ENCODE data around the gene PFN4.
"Not testable (repeated sequence)": the region's sequence is repeated elsewhere in the genome, so short reads cannot be mapped to it uniquely, and the experiment has no call there.

The PFN4 gene

DNA sequence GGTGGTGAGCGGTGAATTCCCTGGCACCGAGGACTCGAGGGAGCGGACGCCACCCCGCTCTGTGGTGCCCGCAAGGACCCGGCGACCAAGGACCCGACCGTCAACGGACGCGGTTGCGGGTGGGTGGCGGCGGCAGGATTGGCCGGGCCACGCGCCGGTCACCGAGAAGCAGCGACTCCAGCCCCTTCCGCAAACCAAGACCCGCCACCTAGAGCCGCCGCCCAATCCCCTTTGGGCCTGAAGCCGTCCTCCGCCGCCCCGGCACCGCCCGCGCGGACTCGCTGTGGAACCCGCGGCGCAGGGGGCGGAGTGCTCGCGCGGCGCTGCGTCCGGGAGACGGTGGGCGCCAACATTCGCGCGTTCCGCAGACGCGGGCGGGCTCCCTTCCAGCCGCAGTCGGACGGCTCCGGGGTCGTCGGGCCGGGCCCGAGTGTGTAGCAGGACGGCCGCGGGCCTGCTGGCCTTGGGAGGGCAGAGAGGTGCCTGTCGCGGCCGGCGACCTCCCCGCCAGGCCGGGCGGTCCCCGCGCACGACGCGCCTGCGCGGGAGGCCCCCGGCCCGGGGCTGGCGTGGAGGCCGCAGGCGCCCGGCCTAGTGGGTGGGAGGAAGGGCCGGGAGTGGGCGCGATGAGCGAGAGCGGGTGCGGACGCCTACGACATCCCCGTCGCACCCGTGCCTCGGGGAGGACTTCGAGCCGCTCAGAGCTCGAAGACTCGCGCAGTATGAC is at the start of gene PFN4, which contains the start of gene FAM228B:
PFN4 (minus strand) TSS at position 140 of the 727 bp plus-strand sequence. CDS start 799 bp downstream, outside the sequence.
FAM228B (plus strand) TSS at position 275 of the 727 bp plus-strand sequence. CDS start 893 bp downstream, outside the sequence.
- peak; percentile 52 to 64 for DNase-seq (ENCODE audit: extremely low read depth in 1 of 2, low read depth in 1 of 2)

DNA sequence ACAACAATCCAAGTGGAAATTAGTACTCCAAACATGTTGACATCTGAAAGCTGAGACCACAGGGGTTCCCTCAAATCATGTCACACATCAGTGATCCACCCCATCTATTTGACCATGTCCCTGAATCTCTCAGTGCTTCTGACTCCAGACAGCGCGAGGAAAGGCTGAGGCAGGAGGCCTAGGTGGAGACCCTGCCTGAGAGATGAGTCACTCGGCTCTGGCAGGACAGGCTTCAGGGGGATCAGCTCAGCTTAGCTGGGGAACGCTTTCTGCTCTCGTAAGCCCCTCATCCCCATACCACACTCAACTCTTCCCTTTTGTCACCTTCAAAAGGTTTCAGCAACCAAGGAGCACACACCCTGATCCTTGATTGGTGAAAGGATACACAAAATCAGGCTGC is 45.9 kb upstream of the PFN4 start:
- no peak for DNase-seq (ENCODE audit: extremely low read depth in 1 of 2, low read depth in 1 of 2)

DNA sequence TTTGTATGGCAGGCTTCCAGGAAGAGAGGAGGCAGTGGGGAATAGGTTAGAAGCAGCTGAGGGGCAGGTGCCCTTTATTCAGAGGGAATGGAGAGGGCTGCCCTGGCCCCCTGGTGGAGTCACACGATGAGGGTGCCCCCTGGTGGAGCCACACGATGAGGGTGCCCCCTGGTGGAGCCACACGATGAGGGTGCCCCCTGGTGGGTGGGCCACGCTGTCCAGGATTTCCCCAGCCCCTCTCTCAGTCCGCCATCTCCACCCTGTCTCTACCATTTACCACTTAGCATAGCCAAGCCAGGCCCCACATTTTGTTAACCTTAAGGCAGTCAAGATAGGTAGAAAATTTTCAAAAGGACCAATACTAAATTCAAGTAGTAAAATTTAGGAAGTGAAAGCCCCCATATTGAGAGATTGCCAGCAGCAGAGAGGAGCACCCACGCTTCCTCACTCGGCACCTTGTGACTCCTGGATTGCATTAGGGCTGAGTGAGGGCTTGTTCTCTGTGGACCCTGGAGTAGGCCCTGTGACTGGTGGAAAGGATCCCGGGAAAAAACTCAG is 41.4 kb upstream of the PFN4 start:
- peak; percentile 6 to 8 for DNase-seq (ENCODE audit: extremely low read depth in 1 of 2, low read depth in 1 of 2)

- no peak for DNase-seq (ENCODE audit: extremely low read depth in 1 of 2, low read depth in 1 of 2)
These were observed 40.5 kb upstream of the PFN4 start for GRCh38 chr2:24163601-24164000.

- DNase-seq (ENCODE audit: extremely low read depth in 1 of 2, low read depth in 1 of 2) = no peak
These were observed 40.1 kb upstream of the PFN4 start for GRCh38 chr2:24163186-24163585.

- no peak for DNase-seq (ENCODE audit: extremely low read depth in 1 of 2, low read depth in 1 of 2)
These were observed 39.4 kb upstream of the PFN4 start for GRCh38 chr2:24162494-24162893.

DNA sequence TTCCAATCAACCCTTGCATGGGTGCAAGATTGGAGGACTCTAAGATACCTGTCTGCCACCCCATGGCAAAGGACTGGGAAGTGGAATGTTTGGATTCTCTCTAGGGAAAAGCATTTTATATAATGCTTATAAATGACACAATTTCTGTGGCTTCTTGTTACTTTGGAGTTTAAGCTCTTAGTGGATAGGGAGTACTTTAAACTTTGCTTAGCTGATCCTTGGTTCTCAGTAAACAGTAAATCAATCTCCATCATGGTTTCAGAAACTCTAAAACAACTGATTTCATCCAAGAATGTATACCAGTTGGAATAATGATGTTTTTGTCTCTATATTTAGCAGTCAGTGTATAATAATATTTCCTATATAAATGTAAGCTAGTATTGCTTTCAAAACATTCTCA is 37.6 kb upstream of the PFN4 start:
- DNase-seq (ENCODE audit: extremely low read depth in 1 of 2, low read depth in 1 of 2) = no peak

- DNase-seq (ENCODE audit: extremely low read depth in 1 of 2, low read depth in 1 of 2) = no peak
These were observed 36.6 kb upstream of the PFN4 start for GRCh38 chr2:24159708-24160107.

DNA sequence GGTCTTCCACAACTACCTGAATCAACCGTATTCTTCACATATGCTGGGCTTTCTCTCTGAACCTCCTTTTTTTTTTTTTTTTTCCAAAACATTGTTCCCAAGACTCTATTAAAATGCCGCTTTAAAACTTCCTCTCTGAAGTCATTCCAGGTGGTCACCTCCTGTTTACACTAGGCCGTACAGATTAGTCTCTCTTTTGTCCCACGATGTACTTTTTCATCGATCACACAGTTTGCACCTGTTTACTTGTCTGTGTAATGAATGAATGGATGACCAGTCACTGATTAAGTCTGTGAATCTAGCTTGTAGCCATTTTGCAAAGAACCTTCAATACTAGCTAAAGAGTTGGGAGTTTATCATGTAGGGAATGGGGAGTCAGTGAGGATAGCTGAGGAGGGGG is 35.0 kb upstream of the PFN4 start:
- no peak for DNase-seq (ENCODE audit: extremely low read depth in 1 of 2, low read depth in 1 of 2)

DNA sequence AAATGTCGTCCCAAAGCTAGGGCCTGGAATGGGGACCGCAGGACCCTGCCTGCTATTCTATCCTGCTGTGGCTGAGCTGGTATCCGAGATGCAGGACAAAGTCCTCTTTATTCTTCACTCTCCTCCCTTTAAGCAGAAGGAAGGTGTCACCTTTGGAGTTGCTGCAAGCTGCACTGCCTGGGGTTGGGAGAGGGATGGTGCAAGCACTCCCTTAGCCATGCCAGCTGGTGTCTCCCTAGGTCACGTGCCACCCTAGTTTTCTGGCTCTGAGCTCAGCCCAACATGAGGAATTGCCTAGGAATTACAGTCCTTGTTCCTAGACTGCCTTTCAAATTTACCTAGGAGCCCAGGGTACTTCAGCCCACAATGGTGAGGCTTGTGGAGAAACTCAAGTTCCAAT is 30.3 kb upstream of the PFN4 start:
- no peak for DNase-seq (ENCODE audit: extremely low read depth in 1 of 2, low read depth in 1 of 2)

- DNase-seq (ENCODE audit: extremely low read depth in 1 of 2, low read depth in 1 of 2) = no peak
These were observed 29.5 kb upstream of the PFN4 start for GRCh38 chr2:24152413-24153197.

DNA sequence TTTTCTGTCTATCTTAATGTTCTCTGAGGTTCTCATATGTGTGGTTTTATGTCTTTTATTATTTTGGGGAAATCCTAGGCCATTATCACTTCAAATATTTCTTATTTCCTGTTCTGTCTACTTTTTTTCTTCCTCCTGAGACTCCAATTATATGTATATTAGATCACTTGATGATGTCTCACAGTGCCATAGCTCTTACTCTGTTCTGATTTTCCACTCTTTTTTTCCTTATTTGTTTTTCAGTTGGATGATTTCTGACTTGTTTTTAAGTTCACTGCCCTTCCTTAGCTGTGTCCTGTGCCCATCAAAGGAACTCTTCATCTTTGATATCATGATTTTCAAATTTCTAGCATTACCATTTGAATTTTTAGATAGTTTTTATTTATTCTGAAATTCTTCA is 24.2 kb upstream of the PFN4 start:
- no peak for DNase-seq (ENCODE audit: extremely low read depth in 1 of 2, low read depth in 1 of 2)

GRCh38 chr2:24140305-24140704 is 17.2 kb upstream of the PFN4 start:
- DNase-seq (ENCODE audit: extremely low read depth in 1 of 2, low read depth in 1 of 2) = not testable (repeated sequence)

GRCh38 chr2:24132543-24132942 is 9.4 kb upstream of the PFN4 start:
- DNase-seq (ENCODE audit: extremely low read depth in 1 of 2, low read depth in 1 of 2) = no peak

GRCh38 chr2:24125956-24126355 is 2.8 kb upstream of the PFN4 start:
- no peak for DNase-seq (ENCODE audit: extremely low read depth in 1 of 2, low read depth in 1 of 2)

GRCh38 chr2:24123922-24124580 is 917 bp upstream of the PFN4 start:
- DNase-seq (ENCODE audit: extremely low read depth in 1 of 2, low read depth in 1 of 2) = no peak

GRCh38 chr2:24122366-24123194 is 554 bp downstream of the PFN4 start:
- no peak for DNase-seq (ENCODE audit: extremely low read depth in 1 of 2, low read depth in 1 of 2)

DNA sequence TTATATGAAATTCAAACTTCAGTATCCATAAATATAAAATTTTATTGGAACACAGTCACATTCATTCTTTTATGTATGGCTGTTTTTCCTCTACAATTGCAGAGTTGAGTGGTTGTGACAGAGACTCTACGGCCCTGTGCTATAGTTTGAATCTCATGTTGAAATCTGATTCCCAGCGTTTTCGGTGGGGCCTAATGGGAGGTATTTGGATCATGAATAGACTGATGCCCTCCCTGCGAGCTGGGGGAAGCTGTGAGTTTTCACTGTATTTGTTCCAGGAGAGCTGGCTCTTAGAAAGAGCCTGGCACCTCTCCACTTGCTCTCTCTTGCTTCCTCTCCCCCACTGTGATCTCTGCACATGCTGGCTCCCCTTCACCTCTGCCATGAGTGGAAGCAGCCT is 1.7 kb downstream of the PFN4 start:
- no peak for DNase-seq (ENCODE audit: extremely low read depth in 1 of 2, low read depth in 1 of 2)

DNA sequence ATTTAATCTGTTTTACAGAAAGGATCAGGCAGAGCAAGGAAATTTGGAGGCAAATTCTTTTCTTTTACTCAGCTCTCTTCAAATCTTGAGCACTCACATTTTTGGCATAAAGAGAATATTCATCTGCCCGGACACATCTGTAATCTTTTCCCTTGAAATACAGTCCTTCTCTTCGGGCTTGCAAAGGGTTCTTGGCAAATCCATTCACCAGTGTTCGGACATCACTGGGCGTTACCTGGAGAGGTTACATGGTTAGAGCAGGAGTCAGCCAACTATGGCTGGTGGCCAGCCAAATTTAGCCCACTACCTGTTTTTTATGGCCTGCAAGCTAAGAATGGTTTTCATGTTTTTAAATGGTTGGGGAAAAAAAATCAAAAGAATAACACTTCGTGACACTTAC is 2.1 kb downstream of the PFN4 start:
- no peak for DNase-seq (ENCODE audit: extremely low read depth in 1 of 2, low read depth in 1 of 2)

- DNase-seq (ENCODE audit: extremely low read depth in 1 of 2, low read depth in 1 of 2) = no peak
These were observed 5.2 kb downstream of the PFN4 start for GRCh38 chr2:24117902-24118301.

Data from stimulated activated CD8-positive, alpha-beta memory T cell treated with anti-CD3 and anti-CD28 coated beads, Interleukin-7, amount 100 ng/mL, for 48 hours (primary cell).